Measurements from ENCODE around the gene AJM1. TPM values are rescaled to one million over a fixed set of nuclear protein-coding genes. Genes with fewer than 3 reads are reported as not detected.
"Not testable (repeated sequence)": the region's sequence is repeated elsewhere in the genome, so short reads cannot be mapped to it uniquely, and the experiment has no call there.

Gene AJM1
- total RNA-seq, 1 donor from 2014 or later = 0.96 TPM

- DNase-seq (ENCODE audit: low read depth) = no peak
- no peak for TF ChIP-seq CTCF (IDR thresholded peaks at IDR 0.05; ENCODE audit: insufficient read depth, low read length, poor library complexity, severe bottlenecking)
- Histone ChIP-seq H3K27me3 (ENCODE audit: control insufficient read depth, insufficient read depth, low read length) (no peaks in the 10 kb centered on the region), H3K4me3 (ENCODE audit: low read depth, low read length) (no peak overlapping the region), H3K36me3 (ENCODE audit: control insufficient read depth, insufficient read depth, low read length) (no peaks in the 10 kb centered on the region)
Observed at GRCh38 chr9:136829412-136829811, 12.9 kb upstream of the AJM1 start.

GRCh38 chr9:136829981-136830885 lies 12.0 kb upstream of the AJM1 start:
- DNase-seq (ENCODE audit: low read depth) = no peak
- H3K4me3 ChIP-seq (ENCODE audit: low read depth, low read length) = no peak overlapping the region
- no peaks in the 10 kb centered on the region for H3K36me3 ChIP-seq (ENCODE audit: control insufficient read depth, insufficient read depth, low read length)
- no peaks in the 10 kb centered on the region for H3K27me3 ChIP-seq (ENCODE audit: control insufficient read depth, insufficient read depth, low read length)
- TF ChIP-seq CTCF (IDR thresholded peaks at IDR 0.05; ENCODE audit: insufficient read depth, low read length, poor library complexity, severe bottlenecking) = no peak

- Histone ChIP-seq H3K4me3 (ENCODE audit: low read depth, low read length) (no peak overlapping the region), H3K36me3 (ENCODE audit: control insufficient read depth, insufficient read depth, low read length) (no peaks in the 10 kb centered on the region), H3K27me3 (ENCODE audit: control insufficient read depth, insufficient read depth, low read length) (no peaks in the 10 kb centered on the region)
- no peak for DNase-seq (ENCODE audit: low read depth)
- TF ChIP-seq CTCF (IDR thresholded peaks at IDR 0.05; ENCODE audit: insufficient read depth, low read length, poor library complexity, severe bottlenecking) = no peak
Observed at GRCh38 chr9:136831002-136831719, 11.1 kb upstream of the AJM1 start.

GRCh38 chr9:136831720-136832104 lies 10.6 kb upstream of the AJM1 start:
- no peaks in the 10 kb centered on the region for H3K27me3 ChIP-seq (ENCODE audit: control insufficient read depth, insufficient read depth, low read length)
- H3K4me3 ChIP-seq (ENCODE audit: low read depth, low read length) = no peak overlapping the region
- no peaks in the 10 kb centered on the region for H3K36me3 ChIP-seq (ENCODE audit: control insufficient read depth, insufficient read depth, low read length)
- no peak for TF ChIP-seq CTCF (IDR thresholded peaks at IDR 0.05; ENCODE audit: insufficient read depth, low read length, poor library complexity, severe bottlenecking)
- DNase-seq (ENCODE audit: low read depth) = no peak

GRCh38 chr9:136832581-136832980 lies 9.7 kb upstream of the AJM1 start:
- no peak for DNase-seq (ENCODE audit: low read depth)
- no peak for TF ChIP-seq CTCF (IDR thresholded peaks at IDR 0.05; ENCODE audit: insufficient read depth, low read length, poor library complexity, severe bottlenecking)
- H3K36me3 ChIP-seq (ENCODE audit: control insufficient read depth, insufficient read depth, low read length) = no peaks in the 10 kb centered on the region
- H3K27me3 ChIP-seq (ENCODE audit: control insufficient read depth, insufficient read depth, low read length) = no peaks in the 10 kb centered on the region
- no peak overlapping the region for H3K4me3 ChIP-seq (ENCODE audit: low read depth, low read length)

- not testable (repeated sequence) for H3K36me3 ChIP-seq (ENCODE audit: control insufficient read depth, insufficient read depth, low read length); H3K4me3 ChIP-seq (ENCODE audit: low read depth, low read length); DNase-seq (ENCODE audit: low read depth); H3K27me3 ChIP-seq (ENCODE audit: control insufficient read depth, insufficient read depth, low read length)
Observed at GRCh38 chr9:136833381-136834048, 8.8 kb upstream of the AJM1 start.
